Glomerular visceral epithelial cell (primary cell): ENCODE results near the gene TTLL3.
"Not testable (repeated sequence)": the region's sequence is repeated elsewhere in the genome, so short reads cannot be mapped to it uniquely, and the experiment has no call there.

Experiments used
- DNase-seq: peaks from one replicate; pipeline ENCODE4 v3.0.0-alpha.2; 2016; ENCODE audit errors: extremely low spot score

TTLL3 gene

DNA sequence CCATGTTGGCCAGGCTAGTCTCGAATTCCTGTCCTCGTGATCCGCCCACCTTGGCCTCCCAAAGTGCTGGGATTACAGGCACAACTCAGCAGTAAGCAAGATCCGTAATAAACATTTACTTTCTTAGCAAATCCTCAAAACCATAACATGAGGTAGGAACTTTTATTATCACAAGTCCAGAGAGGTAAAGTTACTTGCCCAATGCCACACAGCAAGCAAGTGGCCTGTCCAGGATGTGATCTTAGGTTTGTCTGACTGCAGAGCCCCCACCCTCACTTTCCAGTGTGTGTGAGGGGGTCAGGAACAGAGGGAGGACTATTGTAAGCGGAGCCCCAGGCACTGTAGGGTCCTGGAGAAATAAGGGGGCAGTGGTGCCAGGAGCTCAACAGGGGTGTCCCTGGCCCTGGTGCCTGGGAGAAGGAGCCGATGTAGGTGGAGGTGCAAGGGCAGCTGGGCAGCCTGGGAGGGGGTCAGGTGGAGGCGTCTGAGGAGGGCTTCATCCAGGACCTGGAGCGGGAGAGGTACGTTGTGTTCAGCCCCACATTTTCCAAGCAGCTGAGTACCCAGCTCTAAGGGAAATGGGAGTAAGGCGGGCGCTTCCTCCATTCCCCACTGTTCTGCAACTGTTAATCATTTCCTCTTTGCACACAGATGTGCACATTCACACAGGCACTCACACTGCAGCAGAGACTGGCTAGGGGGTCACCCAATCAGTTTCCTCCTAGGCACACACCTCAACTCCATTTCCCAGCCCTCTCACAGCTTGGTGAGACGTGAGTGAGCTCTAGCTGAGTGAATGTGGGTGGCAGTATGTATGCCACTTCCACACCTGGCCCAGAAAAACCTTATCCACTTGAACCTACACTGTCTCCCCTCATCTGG is 27.9 kb downstream of the TTLL3 start:
- DNase-seq = no peak

DNA sequence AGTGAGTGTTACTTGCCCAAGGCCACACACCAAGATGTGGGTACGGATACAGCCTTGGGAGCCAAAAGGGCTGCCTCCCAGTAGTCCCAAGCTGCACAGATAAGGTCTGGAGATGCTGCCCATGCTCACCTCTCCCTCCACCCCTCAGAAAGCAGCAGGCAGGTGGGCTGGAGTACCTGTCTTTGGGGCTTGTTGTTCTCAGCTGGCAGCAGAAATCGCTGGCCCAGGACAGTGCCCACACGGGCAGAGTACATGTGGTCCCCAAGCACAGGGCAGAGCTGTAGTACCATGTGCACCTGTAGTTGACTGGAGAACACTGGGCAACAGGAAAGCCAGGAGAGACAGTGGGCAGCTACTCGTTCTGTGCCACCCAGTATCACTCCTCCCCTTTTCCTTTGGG is 28.8 kb downstream of the TTLL3 start:
- no peak for DNase-seq

DNA sequence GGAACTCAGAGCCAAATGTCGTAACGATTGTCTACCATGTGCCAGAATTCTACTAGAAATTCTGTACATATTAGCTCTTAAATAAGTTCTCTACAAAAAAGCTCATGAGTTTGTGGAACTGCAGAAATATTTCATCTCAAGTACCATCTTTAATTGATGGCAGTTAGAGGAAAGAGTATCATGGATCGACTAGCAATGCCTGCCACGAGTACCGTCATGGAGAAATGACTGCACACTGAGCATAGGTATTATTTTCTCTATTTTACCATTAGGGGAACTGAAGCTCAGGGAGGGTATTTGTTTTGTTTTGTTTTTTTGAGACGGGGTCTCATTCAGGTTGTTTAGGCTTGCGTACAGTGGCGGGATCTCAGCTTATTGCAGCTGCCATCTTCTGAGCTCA is 31.0 kb downstream of the TTLL3 start:
- no peak for DNase-seq

DNA sequence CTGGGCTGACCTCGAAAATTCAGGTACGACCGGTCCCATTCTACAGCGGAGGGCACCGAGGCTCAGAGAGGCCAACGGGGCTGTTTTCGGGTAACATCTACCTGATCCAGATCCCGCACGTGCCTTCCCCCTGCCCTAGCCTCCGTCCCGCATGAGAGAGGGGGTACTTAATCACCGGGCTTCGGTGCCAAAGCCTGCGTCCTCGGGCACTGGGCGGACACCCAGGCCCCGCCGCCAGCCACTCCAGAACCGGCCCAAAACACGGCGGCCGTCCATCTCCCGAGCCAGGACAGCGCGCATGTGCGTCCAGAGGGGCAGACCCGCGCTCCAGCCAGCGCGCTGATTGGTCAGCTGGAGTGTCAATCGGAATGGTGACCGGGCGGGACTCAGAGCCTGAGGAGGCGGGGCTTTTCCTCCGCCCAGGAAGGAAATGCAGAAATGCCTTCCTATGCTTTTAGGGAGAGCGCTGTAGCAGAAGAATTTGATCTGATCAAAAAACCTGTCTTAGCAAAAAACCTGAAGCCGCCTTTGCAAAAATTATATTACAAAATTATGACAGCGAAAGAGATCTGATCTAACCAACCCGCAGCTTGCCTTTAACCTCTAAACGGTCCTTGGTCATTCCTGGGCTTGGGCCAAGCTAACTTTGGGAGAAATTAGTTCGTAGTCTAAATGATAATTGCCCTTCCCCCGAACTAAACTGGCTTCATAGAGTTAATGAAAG is 33.8 kb downstream of the TTLL3 start, which contains the start of gene RPUSD3:
RPUSD3 (minus strand) TSS at position 294 of the 724 bp plus-strand sequence; CDS start at position 276, 18 bp downstream.
- peak; percentile 96 for DNase-seq

DNA sequence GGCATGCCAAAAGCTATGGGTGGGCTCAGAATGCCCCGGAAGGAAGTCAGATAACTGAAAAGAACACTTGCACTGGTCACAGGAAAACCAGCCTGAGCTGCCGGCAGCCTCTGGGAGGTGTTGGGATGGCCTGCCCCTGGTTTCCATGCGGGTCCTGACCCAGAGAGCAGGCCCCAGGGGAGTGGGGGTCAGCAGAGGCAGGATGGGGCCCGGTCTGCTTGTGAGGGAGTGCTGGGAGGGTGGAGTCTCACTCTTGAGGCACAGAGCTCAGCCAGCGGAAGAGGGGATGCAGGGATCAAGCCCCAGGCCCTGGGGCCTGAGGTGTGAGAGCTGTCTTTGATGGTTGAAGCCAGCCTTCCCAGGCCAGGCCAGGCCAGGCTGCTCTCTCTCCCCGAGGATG is 36.2 kb downstream of the TTLL3 start:
- DNase-seq = no peak

- DNase-seq = no peak
Observed at GRCh38 chr3:9846931-9847488, 36.9 kb downstream of the TTLL3 start.

DNA sequence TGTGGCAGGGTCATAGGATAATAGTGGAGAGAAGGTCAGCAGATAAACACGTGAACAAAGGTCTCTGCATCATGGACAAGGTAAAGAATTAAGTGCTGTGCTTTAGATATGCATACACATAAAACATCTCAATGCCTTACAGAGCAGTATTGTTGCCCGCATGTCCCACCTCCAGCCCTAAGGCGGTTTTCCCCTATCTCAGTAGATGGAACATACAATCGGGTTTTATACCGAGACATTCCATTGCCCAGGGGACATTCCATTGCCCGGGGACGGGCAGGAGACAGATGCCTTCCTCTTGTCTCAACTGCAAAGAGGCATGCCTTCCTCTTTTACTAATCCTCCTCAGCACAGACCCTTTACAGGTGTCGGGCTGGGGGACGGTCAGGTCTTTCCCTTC is 37.8 kb downstream of the TTLL3 start:
- not testable (repeated sequence) for DNase-seq

GRCh38 chr3:9848860-9849259 is 38.8 kb downstream of the TTLL3 start:
- peak; percentile 29 for DNase-seq

DNA sequence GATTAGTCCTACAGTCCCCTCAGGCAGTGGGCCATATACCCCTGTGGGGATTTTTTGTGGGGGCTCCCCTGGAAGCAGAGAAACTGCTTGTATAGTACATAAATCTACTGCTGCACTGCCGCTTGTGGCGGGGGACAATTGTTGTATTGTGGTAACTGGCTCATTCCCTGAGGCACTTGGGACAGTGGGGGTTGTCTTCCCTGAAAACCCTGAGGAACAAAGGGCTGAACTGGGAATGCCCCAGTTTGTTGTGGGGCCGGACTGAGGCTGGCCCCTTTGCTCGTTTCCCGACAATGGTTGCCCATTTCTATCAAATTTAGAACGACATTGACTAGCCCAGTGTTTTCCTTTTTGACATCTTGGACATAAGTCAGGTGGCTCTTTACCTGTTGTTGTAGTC is 41.3 kb downstream of the TTLL3 start:
- not testable (repeated sequence) for DNase-seq

GRCh38 chr3:9851926-9852325 is 41.9 kb downstream of the TTLL3 start:
- not testable (repeated sequence) for DNase-seq

DNA sequence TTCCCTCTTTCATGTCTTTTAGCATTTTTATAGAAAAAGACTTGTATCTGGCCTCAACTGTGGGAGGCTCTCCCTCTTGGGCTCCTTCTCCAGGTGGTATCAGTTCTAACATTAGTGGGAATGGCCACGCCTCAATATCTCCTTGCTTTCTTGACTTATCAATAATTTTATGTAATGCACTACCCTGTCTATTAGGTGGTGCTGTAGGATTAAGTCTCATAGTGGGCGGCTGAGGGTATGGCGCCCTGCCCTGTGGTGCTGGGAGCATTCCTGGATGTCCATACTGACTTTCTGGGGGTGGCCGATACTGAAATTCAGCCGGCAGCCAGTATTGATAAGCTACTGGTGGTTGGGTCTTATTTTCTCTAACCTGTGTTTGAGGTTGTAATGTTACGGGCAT is 42.5 kb downstream of the TTLL3 start:
- no peak for DNase-seq

- DNase-seq = not testable (repeated sequence)
Observed at GRCh38 chr3:9854291-9854940, 44.4 kb downstream of the TTLL3 start.

DNA sequence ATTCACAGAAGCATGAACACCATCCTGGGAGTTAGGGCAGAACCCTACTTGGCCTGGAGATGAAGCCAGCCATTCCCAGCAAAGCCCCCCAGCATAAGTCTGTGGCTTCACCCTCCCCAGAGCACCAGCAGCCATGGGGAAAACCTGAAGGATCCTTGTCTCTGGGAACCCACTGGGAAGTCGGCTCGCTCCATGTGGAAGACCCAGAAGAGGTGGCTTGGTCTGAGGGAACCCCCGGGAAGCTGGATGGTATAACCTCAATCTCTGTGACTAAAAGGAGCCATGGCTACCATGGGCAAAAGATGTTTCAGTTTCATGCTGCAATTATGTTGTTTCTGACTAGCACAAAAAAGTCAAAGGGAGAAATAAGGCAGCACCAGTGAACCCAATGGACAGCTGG is 45.5 kb downstream of the TTLL3 start:
- DNase-seq = no peak

DNA sequence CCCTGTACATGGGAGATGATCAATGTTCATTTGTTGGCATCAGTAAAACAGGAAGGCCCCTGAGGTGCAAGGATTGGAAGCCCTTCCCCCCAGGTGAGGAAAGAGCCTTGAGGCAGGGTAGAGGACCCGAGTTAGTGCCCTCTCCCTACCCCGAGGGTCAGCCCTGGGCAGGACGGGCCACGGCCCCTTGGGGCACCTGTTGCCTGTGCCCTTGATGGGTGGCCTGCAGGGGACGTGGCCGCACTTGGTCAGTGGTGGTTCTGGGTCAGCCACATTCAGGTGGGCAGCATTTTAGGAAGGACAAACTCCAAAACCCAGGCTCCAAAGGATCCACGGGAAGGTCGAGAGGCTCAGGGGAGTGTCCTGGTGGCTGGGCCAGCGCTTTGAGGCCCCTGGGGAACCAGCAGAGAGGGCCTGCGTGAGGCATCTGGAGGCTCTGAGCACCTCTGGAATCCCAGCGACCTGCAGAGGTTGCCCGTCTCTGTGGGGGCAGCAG is 49.5 kb downstream of the TTLL3 start:
- no peak for DNase-seq

DNA sequence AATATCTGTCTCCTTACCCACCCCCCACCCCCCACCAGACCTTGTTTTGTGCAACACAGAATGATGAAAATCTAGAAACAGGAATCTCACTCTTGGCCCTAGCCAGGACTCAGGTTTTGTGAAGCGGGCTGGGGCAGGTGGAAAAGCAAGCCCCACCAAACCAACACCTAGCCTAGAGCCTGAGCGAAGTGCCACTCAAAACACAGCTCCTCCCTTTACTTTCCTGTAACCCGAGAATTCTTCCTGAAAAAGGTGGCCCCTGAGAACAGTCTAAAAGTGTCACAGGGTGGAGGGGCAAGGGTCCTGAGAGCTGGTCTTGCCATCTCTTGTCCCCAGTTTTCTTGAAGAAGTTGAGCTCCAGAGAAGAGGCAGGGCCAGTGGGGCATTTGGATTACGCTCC is 51.1 kb downstream of the TTLL3 start:
- DNase-seq = no peak

GRCh38 chr3:9861626-9862130 is 51.6 kb downstream of the TTLL3 start:
- no peak for DNase-seq

GRCh38 chr3:9862391-9863057 is 52.5 kb downstream of the TTLL3 start:
- no peak for DNase-seq

- DNase-seq = no peak
Observed at GRCh38 chr3:9863058-9863772, 53.2 kb downstream of the TTLL3 start.

DNA sequence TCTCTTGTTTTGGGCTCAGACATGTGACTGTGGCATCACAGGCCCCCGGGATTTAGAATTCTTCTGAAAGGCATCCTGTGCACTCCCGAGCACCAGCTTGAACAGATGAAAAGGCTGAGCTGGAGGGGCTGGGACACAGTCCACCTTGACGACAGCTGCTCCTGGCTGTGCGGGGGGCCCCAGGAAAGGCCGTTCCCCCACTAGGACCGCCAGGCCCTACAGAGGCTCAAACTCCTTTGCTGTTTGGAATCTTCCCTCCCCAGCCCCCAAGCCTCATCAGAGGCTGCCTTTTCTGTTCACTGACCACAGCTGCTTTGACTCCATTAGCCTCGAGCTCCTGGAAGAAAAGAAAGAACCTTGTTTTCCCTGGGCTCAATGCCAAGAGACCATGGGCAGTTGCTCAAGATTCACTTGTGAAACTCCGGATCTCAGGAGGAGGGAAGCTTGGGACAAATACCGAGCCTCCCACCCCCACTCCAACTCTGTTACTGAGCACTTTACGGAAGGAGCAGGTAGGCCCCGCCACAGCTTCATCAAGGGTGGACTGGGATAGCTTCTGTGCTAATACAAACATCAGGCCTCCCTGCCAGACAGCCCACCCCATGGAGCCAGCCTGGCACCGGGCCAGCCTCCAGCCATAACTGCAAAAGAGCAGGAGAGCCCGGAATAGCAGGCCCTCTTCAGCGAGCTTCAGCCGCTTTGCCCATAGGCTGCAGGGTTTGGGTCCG is 54.3 kb downstream of the TTLL3 start:
- DNase-seq = peak; percentile 67

DNA sequence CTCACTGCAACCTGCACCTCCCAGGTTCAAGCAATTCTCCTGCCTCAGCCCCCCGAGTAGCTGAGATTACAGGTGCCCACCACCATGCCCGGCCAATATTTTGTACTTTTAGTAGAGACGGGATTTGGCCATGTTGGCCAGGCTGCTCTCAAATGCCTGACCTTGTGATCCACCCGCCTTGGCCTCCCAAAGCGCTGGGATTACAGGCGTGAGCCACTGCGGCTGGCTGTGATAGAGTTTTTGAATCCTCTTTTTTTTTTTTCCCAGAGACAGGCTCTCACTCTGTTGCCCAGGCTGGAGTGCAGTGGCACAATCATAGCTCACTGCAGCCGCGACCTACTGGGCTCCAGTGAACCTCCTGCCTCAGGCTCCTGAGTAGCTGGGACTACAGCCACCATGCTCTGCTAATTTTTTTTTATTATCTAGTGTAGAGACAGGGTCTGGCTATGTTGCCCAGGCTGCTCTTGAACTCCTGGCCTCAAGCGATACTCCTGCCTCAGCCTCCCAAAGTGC is 55.1 kb downstream of the TTLL3 start:
- not testable (repeated sequence) for DNase-seq
